ENCODE results near the gene LLGL1.

DNA sequence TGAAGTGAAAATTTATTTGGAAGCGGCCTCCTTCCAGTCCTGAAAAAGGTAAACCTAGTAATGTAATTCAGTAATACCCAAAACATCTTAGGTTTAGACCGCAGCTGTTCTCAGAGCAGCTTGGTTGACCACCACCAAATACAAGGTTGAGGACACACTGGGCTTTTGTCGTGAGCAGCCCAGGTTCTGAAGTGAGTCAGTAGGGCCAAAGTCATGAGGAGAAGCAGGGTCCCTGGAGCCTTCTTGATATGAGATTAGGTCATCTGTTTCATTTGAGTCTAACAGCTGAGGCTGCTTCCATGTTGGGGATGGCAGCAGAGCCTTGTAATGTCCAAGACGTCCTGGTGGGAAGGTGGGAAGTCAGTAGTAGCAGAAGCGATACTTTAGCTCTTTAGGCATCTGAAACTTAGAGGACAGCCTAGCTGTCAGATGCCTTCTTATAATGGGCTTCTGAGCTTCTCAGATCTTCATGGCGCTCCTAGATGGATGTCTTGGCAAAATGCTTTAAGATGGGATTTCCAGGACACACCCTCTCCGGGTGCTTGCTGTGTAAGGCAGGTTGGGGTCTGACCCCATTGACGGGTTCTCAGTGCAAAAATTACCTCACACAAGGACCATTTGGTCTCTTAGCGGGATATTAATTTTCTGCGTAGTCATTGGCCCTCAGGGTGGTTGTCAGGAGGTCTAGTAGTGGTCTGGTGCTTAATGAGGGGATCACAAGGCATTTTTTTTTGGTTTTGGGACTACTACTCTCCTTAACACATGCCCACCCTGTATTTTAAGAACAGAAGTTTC is 39.4 kb upstream of the LLGL1 start:
- TF ChIP-seq EZH2 (IDR thresholded peaks at IDR 0.05; ENCODE audit: borderline replicate concordance, low read length) = no peak
- TF ChIP-seq, protein P1, sequence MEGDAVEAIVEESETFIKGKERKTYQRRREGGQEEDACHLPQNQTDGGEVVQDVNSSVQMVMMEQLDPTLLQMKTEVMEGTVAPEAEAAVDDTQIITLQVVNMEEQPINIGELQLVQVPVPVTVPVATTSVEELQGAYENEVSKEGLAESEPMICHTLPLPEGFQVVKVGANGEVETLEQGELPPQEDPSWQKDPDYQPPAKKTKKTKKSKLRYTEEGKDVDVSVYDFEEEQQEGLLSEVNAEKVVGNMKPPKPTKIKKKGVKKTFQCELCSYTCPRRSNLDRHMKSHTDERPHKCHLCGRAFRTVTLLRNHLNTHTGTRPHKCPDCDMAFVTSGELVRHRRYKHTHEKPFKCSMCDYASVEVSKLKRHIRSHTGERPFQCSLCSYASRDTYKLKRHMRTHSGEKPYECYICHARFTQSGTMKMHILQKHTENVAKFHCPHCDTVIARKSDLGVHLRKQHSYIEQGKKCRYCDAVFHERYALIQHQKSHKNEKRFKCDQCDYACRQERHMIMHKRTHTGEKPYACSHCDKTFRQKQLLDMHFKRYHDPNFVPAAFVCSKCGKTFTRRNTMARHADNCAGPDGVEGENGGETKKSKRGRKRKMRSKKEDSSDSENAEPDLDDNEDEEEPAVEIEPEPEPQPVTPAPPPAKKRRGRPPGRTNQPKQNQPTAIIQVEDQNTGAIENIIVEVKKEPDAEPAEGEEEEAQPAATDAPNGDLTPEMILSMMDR (conservative IDR thresholded peaks at IDR 0.05 in 1 of 2, IDR thresholded peaks at IDR 0.05 in 1 of 2; ENCODE audit: extremely low read depth in 1 of 2, insufficient read depth in 1 of 2, low read depth in 1 of 2, low read length in 2 of 2) = no peak

All from mammary epithelial cell (primary cell).